Stimulated activated CD4-positive, alpha-beta T cell treated with anti-CD3 and anti-CD28 coated beads, Interleukin-1b, Interleukin-23, amount 100 ng/mL, for 4 hours (primary cell): ENCODE results near the gene TACSTD2.
"Not testable (repeated sequence)": the region's sequence is repeated elsewhere in the genome, so short reads cannot be mapped to it uniquely, and the experiment has no call there.

Source experiments
- DNase-seq, 2 donors: peaks; one replicate each; pipeline ENCODE4 v3.0.0-alpha.2; 2020; ENCODE audit warnings: low read depth in 2 of 2

Gene TACSTD2

GRCh38 chr1:58587667-58588066 is 10.6 kb upstream of the TACSTD2 start:
- no peak for DNase-seq

- DNase-seq = no peak
Measured at GRCh38 chr1:58586271-58586670, 9.2 kb upstream of the TACSTD2 start.

GRCh38 chr1:58585581-58586151 is 8.6 kb upstream of the TACSTD2 start:
- DNase-seq = no peak

GRCh38 chr1:58585166-58585565 is 8.1 kb upstream of the TACSTD2 start:
- no peak for DNase-seq

- no peak for DNase-seq
Measured at GRCh38 chr1:58584082-58584895, 7.2 kb upstream of the TACSTD2 start.

GRCh38 chr1:58583496-58583895 is 6.4 kb upstream of the TACSTD2 start:
- no peak for DNase-seq

GRCh38 chr1:58582143-58582542 is 5.1 kb upstream of the TACSTD2 start:
- DNase-seq = not testable (repeated sequence)

GRCh38 chr1:58581641-58582040 is 4.6 kb upstream of the TACSTD2 start:
- no peak for DNase-seq

- no peak for DNase-seq
Measured at GRCh38 chr1:58580186-58580585, 3.1 kb upstream of the TACSTD2 start.

GRCh38 chr1:58577654-58578030 is 590 bp upstream of the TACSTD2 start:
- no peak for DNase-seq

- no peak for DNase-seq
Measured at GRCh38 chr1:58576325-58576726, 726 bp downstream of the TACSTD2 start.

- DNase-seq = no peak
Measured at GRCh38 chr1:58575551-58576324, 1.3 kb downstream of the TACSTD2 start.

- no peak for DNase-seq
Measured at GRCh38 chr1:58574816-58575215, 2.2 kb downstream of the TACSTD2 start.

GRCh38 chr1:58573705-58574591 is 3.1 kb downstream of the TACSTD2 start:
- DNase-seq = peak in 1 of 2 donors; percentile 14

GRCh38 chr1:58573138-58573537 is 3.9 kb downstream of the TACSTD2 start:
- DNase-seq = no peak

- DNase-seq = no peak
Measured at GRCh38 chr1:58572690-58573089, 4.4 kb downstream of the TACSTD2 start.

GRCh38 chr1:58571616-58572015 is 5.4 kb downstream of the TACSTD2 start:
- DNase-seq = no peak

GRCh38 chr1:58570817-58571216 is 6.2 kb downstream of the TACSTD2 start:
- DNase-seq = no peak

- DNase-seq = no peak
Measured at GRCh38 chr1:58570094-58570493, 7.0 kb downstream of the TACSTD2 start.

GRCh38 chr1:58568911-58569310 is 8.1 kb downstream of the TACSTD2 start:
- no peak for DNase-seq

- no peak for DNase-seq
Measured at GRCh38 chr1:58568271-58568860, 8.7 kb downstream of the TACSTD2 start.
